Astrocyte (in vitro differentiated cells and primary cell): ENCODE results near the gene IGF2BP3. TPM values are rescaled to one million over a fixed set of nuclear protein-coding genes. Genes with fewer than 3 reads are reported as not detected.
"Not testable (repeated sequence)": the region's sequence is repeated elsewhere in the genome, so short reads cannot be mapped to it uniquely, and the experiment has no call there.

Experiments used
- DNase-seq: peaks from one replicate; pipeline ENCODE4 v3.0.0-alpha.2; 2010; ENCODE audit warnings: low read depth
- FAIRE-seq: peaks from 2 replicates; lab custom pipeline; 2011; peaks lifted over from hg19 to GRCh38; lab: Jason Lieb, UNC
- H2AFZ ChIP-seq: 2 replicates; pipeline ENCODE4 v1.6.0; 2012; ENCODE audit warnings: low read depth, low read length, inconsistent platforms
- H3K27ac ChIP-seq: 2 replicates; pipeline ENCODE4 v1.5.1; 2011; ENCODE audit warnings: low read depth, low read length, inconsistent platforms
- H3K27me3 ChIP-seq: 2 replicates; pipeline ENCODE4 v1.6.0; 2011; ENCODE audit warnings: low read length, inconsistent platforms; ENCODE audit not compliant: insufficient read depth
- H3K36me3 ChIP-seq: 2 replicates; pipeline ENCODE4 v1.5.1; 2011; ENCODE audit warnings: low read length, inconsistent platforms; ENCODE audit not compliant: insufficient read depth
- H3K4me1 ChIP-seq: 2 replicates; pipeline ENCODE4 v1.5.1; 2011; ENCODE audit warnings: low read length, inconsistent platforms; ENCODE audit not compliant: insufficient read depth
- H3K4me2 ChIP-seq: 2 replicates; pipeline ENCODE4 v1.6.0; 2012; ENCODE audit warnings: low read length, inconsistent platforms
- H3K4me3 ChIP-seq: 2 replicates; pipeline ENCODE4 v1.5.1; 2011; ENCODE audit warnings: low read depth, mild to moderate bottlenecking, low read length, inconsistent platforms; ENCODE audit not compliant: insufficient read depth
- H3K79me2 ChIP-seq: 2 replicates; pipeline ENCODE4 v1.6.0; 2012; ENCODE audit warnings: mild to moderate bottlenecking, low read length, inconsistent platforms; ENCODE audit not compliant: insufficient read depth
- H3K9ac ChIP-seq: 2 replicates; pipeline ENCODE4 v1.6.0; 2012; ENCODE audit warnings: mild to moderate bottlenecking, low read length, inconsistent platforms
- H3K9me3 ChIP-seq: 2 replicates; pipeline ENCODE4 v1.5.1; 2012; ENCODE audit warnings: low read depth, mild to moderate bottlenecking, low read length, inconsistent platforms; ENCODE audit not compliant: insufficient read depth
- H4K20me1 ChIP-seq: 2 replicates; pipeline ENCODE4 v1.6.0; 2012; ENCODE audit warnings: low read length, inconsistent platforms; ENCODE audit not compliant: insufficient read depth
- H3K27ac Mint-ChIP-seq: one replicate; pipeline ENCODE4 v1.8.0; 2021; ENCODE audit warnings: mild to moderate bottlenecking, mixed read lengths; ENCODE audit not compliant: unreplicated experiment
- H3K27me3 Mint-ChIP-seq: one replicate; pipeline ENCODE4 v1.8.0; 2021; ENCODE audit warnings: low read depth, mixed read lengths; ENCODE audit not compliant: unreplicated experiment
- H3K36me3 Mint-ChIP-seq: one replicate; pipeline ENCODE4 v1.8.0; 2021; ENCODE audit warnings: low read depth, mixed read lengths; ENCODE audit not compliant: unreplicated experiment
- H3K4me1 Mint-ChIP-seq: one replicate; pipeline ENCODE4 v1.8.0; 2021; ENCODE audit warnings: low read depth, mixed read lengths; ENCODE audit not compliant: unreplicated experiment
- H3K4me3 Mint-ChIP-seq: one replicate; pipeline ENCODE4 v1.8.0; 2021; ENCODE audit warnings: mild to moderate bottlenecking, moderate library complexity, mixed read lengths; ENCODE audit not compliant: unreplicated experiment
- H3K9me3 Mint-ChIP-seq: one replicate; pipeline ENCODE4 v1.8.0; 2021; ENCODE audit warnings: mild to moderate bottlenecking, mixed read lengths; ENCODE audit not compliant: unreplicated experiment
- EZH2 ChIP-seq: IDR thresholded peaks from 2 replicates; pipeline ENCODE4 v1.6.1; 2012; ENCODE audit warnings: mild to moderate bottlenecking, low read length, inconsistent platforms; ENCODE audit not compliant: insufficient read depth
- total RNA-seq: library from RNA; stranded (reverse); gene quantifications from 2 replicates; pipeline ENCODE4 v1.2.1, GENCODE V29; 2021
- TF ChIP-seq, protein P1 (sequence below): IDR thresholded peaks from 2 replicates; pipeline ENCODE4 v1.5.1; 2011; ENCODE audit warnings: low read depth, mild to moderate bottlenecking, inconsistent platforms, low read length, moderate library complexity; ENCODE audit not compliant: insufficient read depth

Gene IGF2BP3
- total RNA-seq, 1 donor from 2014 or later = 79.5 TPM

GRCh38 chr7:23494009-23494408, 23.7 kb upstream of the IGF2BP3 start:
- Histone ChIP-seq H2AFZ (no peak overlapping the region), H3K27me3 (no peaks in the 10 kb centered on the region), H3K4me3 (no peak overlapping the region), H3K4me1 (peaks cover 3% of the 10 kb centered on the region), H3K9ac (no peak overlapping the region), H3K9me3 (no peaks in the 10 kb centered on the region), H3K4me2 (no peak overlapping the region), H4K20me1 (peaks cover 3% of the 10 kb centered on the region), H3K79me2 (no peaks in the 10 kb centered on the region), H3K27ac (no peak overlapping the region), H3K36me3 (no peaks in the 10 kb centered on the region)
- Mint-ChIP-seq H3K9me3 (no peaks in the 10 kb centered on the region), H3K27me3 (no peaks in the 10 kb centered on the region), H3K4me3 (no peak overlapping the region), H3K36me3 (no peaks in the 10 kb centered on the region), H3K27ac (no peak overlapping the region), H3K4me1 (no peaks in the 10 kb centered on the region)
- no peak for TF ChIP-seq EZH2
- FAIRE-seq (no peak), DNase-seq (no peak)

DNA sequence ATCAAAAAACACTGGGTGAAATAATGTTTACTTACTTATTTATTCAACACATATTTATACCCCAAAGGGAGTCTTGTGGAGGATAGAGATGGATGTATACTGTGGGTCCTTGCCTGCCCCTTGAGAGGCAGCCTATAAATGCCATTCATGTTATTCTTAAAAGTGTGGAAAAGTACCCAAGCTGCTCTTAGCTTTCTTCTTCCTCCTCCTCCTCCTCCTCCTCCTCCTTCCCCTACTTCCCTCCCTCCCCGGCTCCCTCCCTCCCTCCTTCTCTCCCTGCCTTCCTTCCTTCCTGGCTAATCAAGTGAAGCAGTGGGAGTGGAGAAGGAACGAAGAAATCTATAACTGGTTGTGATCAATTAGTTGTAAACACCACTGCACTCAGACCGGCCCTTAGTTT, 21.2 kb upstream of the IGF2BP3 start:
- no peaks in the 10 kb centered on the region for H3K36me3 Mint-ChIP-seq
- H3K4me1 Mint-ChIP-seq = no peaks in the 10 kb centered on the region
- TF ChIP-seq, protein P1, sequence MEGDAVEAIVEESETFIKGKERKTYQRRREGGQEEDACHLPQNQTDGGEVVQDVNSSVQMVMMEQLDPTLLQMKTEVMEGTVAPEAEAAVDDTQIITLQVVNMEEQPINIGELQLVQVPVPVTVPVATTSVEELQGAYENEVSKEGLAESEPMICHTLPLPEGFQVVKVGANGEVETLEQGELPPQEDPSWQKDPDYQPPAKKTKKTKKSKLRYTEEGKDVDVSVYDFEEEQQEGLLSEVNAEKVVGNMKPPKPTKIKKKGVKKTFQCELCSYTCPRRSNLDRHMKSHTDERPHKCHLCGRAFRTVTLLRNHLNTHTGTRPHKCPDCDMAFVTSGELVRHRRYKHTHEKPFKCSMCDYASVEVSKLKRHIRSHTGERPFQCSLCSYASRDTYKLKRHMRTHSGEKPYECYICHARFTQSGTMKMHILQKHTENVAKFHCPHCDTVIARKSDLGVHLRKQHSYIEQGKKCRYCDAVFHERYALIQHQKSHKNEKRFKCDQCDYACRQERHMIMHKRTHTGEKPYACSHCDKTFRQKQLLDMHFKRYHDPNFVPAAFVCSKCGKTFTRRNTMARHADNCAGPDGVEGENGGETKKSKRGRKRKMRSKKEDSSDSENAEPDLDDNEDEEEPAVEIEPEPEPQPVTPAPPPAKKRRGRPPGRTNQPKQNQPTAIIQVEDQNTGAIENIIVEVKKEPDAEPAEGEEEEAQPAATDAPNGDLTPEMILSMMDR = no peak
- no peak for TF ChIP-seq EZH2
- Histone ChIP-seq H3K9ac (no peak overlapping the region), H3K27me3 (no peaks in the 10 kb centered on the region), H3K4me1 (peaks cover 3% of the 10 kb centered on the region), H3K79me2 (no peaks in the 10 kb centered on the region), H3K36me3 (no peaks in the 10 kb centered on the region), H3K9me3 (no peaks in the 10 kb centered on the region), H2AFZ (no peak overlapping the region), H3K4me3 (no peak overlapping the region), H3K27ac (no peak overlapping the region), H4K20me1 (no peaks in the 10 kb centered on the region), H3K4me2 (peak overlapping the region; percentile 86)
- no peak for FAIRE-seq
- no peaks in the 10 kb centered on the region for H3K27me3 Mint-ChIP-seq
- no peaks in the 10 kb centered on the region for H3K9me3 Mint-ChIP-seq
- no peak overlapping the region for H3K27ac Mint-ChIP-seq
- DNase-seq = no peak
- H3K4me3 Mint-ChIP-seq = no peak overlapping the region

- H3K4me2 ChIP-seq = peak overlapping the region; percentile 86
- H3K4me1 ChIP-seq = peaks cover 3% of the 10 kb centered on the region
- DNase-seq = peak; percentile 7
- peak overlapping the region; percentile 54 for H3K4me3 Mint-ChIP-seq
- no peaks in the 10 kb centered on the region for H3K9me3 Mint-ChIP-seq
- H3K27me3 ChIP-seq = no peaks in the 10 kb centered on the region
- peak overlapping the region; percentile 53 for H3K27ac ChIP-seq
- no peak for FAIRE-seq
- no peaks in the 10 kb centered on the region for H4K20me1 ChIP-seq
- H3K27me3 Mint-ChIP-seq = no peaks in the 10 kb centered on the region
- peak overlapping the region; percentile 75 for H3K9ac ChIP-seq
- peaks cover 2% of the 10 kb centered on the region for H3K36me3 Mint-ChIP-seq
- no peak for TF ChIP-seq EZH2
- TF ChIP-seq, protein P1 = no peak
- peak overlapping the region; percentile 78 for H3K27ac Mint-ChIP-seq
- peaks cover 4% of the 10 kb centered on the region for H3K4me1 Mint-ChIP-seq
- no peaks in the 10 kb centered on the region for H3K36me3 ChIP-seq
- H3K4me3 ChIP-seq = peak overlapping the region; percentile 51
- peak overlapping the region; percentile 73 for H2AFZ ChIP-seq
- no peaks in the 10 kb centered on the region for H3K79me2 ChIP-seq
- H3K9me3 ChIP-seq = no peaks in the 10 kb centered on the region
Observed at GRCh38 chr7:23490357-23491135, 20.3 kb upstream of the IGF2BP3 start.

GRCh38 chr7:23488714-23489113, 18.4 kb upstream of the IGF2BP3 start:
- not testable (repeated sequence) for H3K27me3 ChIP-seq, H4K20me1 ChIP-seq, H3K9me3 ChIP-seq, H2AFZ ChIP-seq, H3K27ac ChIP-seq, H3K79me2 ChIP-seq, H3K27ac Mint-ChIP-seq, H3K4me3 Mint-ChIP-seq, H3K36me3 ChIP-seq, H3K4me3 ChIP-seq, H3K27me3 Mint-ChIP-seq, H3K4me1 Mint-ChIP-seq, DNase-seq, H3K9ac ChIP-seq, FAIRE-seq, H3K36me3 Mint-ChIP-seq, H3K4me1 ChIP-seq, H3K4me2 ChIP-seq, H3K9me3 Mint-ChIP-seq
